ENCODE results near the gene GNPTG. TPM values are rescaled to one million over a fixed set of nuclear protein-coding genes. Genes with fewer than 3 reads are reported as not detected.
A peak's percentile ranks its signal among the peaks of the same experiment; 100 is the strongest.

GNPTG gene
- total and polyA plus RNA-seq, 9 of the 15 experiments (the other 6 are each of a cell fraction or from before 2014, with no cell fraction given): 0.69 to 33.3 (median 13.6) TPM

- TF ChIP-seq ZNF407 (IDR thresholded peaks at IDR 0.05; ENCODE audit: low read depth) (peak; percentile 42; the same call in 1 of the 2 replicates), NKRF (IDR thresholded peaks at IDR 0.05; ENCODE audit: borderline replicate concordance) (peak; percentile 67; the same call in 1 of the 2 replicates), AFF1 (IDR thresholded peaks at IDR 0.05; ENCODE audit: low read depth in 1 of 2, partially characterized antibody in 2 of 2) (peak in 1 of 2 experiments; percentile 91), ZBTB43 (CRISPR knock-in tag; IDR thresholded peaks at IDR 0.05) (0 out of 2 replicates have a peak, but pooled peaks have one; percentile 69), ZNF316 (IDR thresholded peaks at IDR 0.05) (peak; percentile 24; the same call in 1 of the 2 replicates)
Measured at GRCh38 chr16:1308977-1309885, 42.5 kb upstream of the GNPTG start, which contains the start of gene UBE2I (continued).
